ENCODE data around the gene VEZT.

The VEZT gene

DNA sequence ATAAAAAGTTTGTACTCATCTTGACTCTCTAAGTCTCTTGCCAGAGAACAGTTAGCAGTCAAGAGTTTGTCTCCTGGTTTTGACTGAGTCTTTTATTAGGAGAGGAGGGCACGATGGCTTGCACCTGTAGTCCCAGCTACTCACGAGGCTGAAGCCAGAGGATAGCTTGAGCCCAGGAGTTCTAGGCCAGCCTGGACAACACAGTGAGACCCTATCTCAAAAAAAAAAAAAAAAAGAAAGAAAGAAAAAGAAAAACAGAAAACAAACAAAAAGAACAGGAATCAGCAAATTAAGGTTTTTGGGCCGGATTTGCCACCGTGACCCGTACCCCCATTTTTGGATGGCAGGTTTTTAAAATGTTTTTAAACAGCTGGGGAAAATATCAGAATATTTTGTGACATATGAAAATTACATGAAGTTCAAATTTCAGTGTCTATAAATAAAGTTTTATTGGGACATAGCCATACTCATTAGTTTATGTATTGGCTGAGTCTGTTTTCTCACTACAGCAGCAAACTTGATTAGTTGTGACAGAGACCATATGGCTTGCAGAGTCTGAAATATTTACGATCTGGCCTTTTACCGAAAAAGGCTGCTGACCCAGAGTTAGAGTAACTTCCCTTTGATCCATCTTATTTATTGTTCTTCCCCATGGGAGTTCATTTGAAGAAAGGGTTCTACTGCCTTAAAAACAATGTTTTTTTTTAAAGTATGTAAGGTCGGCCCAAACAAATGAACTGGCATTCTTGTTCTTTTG lies 31.2 kb downstream of the VEZT start:
- WGBS (ENCODE audit: insufficient coverage) = 90% methylated on average over 2 of the region's 8 CpGs
- POLR2A ChIA-PET = no interaction called here
- H3K27me3 ChIP-seq (replicated peaks in 2 of 5; ENCODE audit: control insufficient read depth in 4 of 5, insufficient read depth in 5 of 5, low read length in 4 of 5) = no peaks in the 10 kb centered on the region
- peaks cover 0 to under 1% (median 0%) of the 10 kb centered on the region in 5 experiments for H3K9me3 ChIP-seq (ENCODE audit: control extremely low read depth in 1 of 5, control insufficient read depth in 4 of 5, insufficient read depth in 2 of 5, low read depth in 1 of 5, low read length in 4 of 5)
- no peak overlapping the region for H3K27ac ChIP-seq (ENCODE audit: insufficient read depth in 1 of 2, low read depth in 1 of 2, low read length in 2 of 2, poor library complexity in 1 of 2, severe bottlenecking in 2 of 2)
- CTCF ChIA-PET = no interaction called here
- H3K4me3 ChIP-seq (ENCODE audit: control insufficient read depth in 1 of 7, extremely low read depth in 1 of 7, insufficient read depth in 4 of 7, low read depth in 2 of 7, low read length in 6 of 7) = no peak overlapping the region
- peaks cover 0 to 30% (median 21%) of the 10 kb centered on the region in 4 experiments for H3K4me1 ChIP-seq (ENCODE audit: control extremely low read depth in 1 of 4, control insufficient read depth in 4 of 4, insufficient read depth in 4 of 4, low read length in 3 of 4)
- DNase-seq = no peak
- peaks cover 6 to 19% (median 12%) of the 10 kb centered on the region in 4 experiments for H3K36me3 ChIP-seq (ENCODE audit: control insufficient read depth in 4 of 4, insufficient read depth in 4 of 4, low read length in 3 of 4)

- Histone ChIP-seq H3K27me3 (replicated peaks in 2 of 5; ENCODE audit: control insufficient read depth in 4 of 5, insufficient read depth in 5 of 5, low read length in 4 of 5) (no peaks in the 10 kb centered on the region), H3K4me3 (ENCODE audit: control insufficient read depth in 1 of 7, extremely low read depth in 1 of 7, insufficient read depth in 4 of 7, low read depth in 2 of 7, low read length in 6 of 7) (no peak overlapping the region), H3K27ac (ENCODE audit: insufficient read depth in 1 of 2, low read depth in 1 of 2, low read length in 2 of 2, poor library complexity in 1 of 2, severe bottlenecking in 2 of 2) (no peak overlapping the region), H3K9me3 (ENCODE audit: control extremely low read depth in 1 of 5, control insufficient read depth in 4 of 5, insufficient read depth in 2 of 5, low read depth in 1 of 5, low read length in 4 of 5) (no peaks in the 10 kb centered on the region), H3K36me3 (ENCODE audit: control insufficient read depth in 4 of 4, insufficient read depth in 4 of 4, low read length in 3 of 4) (peaks cover 13 to 54% (median 38%) of the 10 kb centered on the region in 4 experiments), H3K4me1 (ENCODE audit: control extremely low read depth in 1 of 4, control insufficient read depth in 4 of 4, insufficient read depth in 4 of 4, low read length in 3 of 4) (peaks cover 0 to 3% (median under 1%) of the 10 kb centered on the region in 4 experiments)
- ChIA-PET CTCF (interaction anchor here (0.6 to 1.7 kb wide), 4 partner anchors 10 to 541 kb away, joined by 3 to 4 read pairs (median 3); partner anchors contain the start of genes FGD6 and VEZT), POLR2A (no interaction called here)
- no peak for DNase-seq
Measured at GRCh38 chr12:95253386-95253785, 35.8 kb downstream of the VEZT start.

DNA sequence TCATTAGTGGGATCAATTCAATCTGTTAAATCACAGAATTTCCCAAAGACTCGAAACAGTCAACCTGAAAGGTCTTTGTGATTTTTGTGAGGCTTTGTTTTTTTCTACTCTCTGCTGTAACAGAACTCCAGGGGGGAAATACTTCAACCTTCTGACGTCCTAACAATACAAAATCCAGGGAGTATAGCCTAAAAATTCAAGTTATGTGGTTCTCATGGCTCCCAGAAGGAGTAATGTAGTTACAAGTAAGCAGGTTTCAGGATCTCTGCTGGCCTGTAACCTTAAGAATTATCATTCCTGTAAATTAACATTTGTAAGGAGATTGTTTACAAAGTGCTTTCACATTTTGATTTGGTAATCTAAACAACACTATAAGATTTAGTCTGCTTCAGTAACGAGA lies 39.9 kb downstream of the VEZT start:
- Histone ChIP-seq H3K36me3 (ENCODE audit: control insufficient read depth in 4 of 4, insufficient read depth in 4 of 4, low read length in 3 of 4) (peaks cover 11 to 56% (median 40%) of the 10 kb centered on the region in 4 experiments), H3K4me3 (ENCODE audit: control insufficient read depth in 1 of 7, extremely low read depth in 1 of 7, insufficient read depth in 4 of 7, low read depth in 2 of 7, low read length in 6 of 7) (no peak overlapping the region), H3K9me3 (ENCODE audit: control extremely low read depth in 1 of 5, control insufficient read depth in 4 of 5, insufficient read depth in 2 of 5, low read depth in 1 of 5, low read length in 4 of 5) (no peaks in the 10 kb centered on the region), H3K27me3 (replicated peaks in 2 of 5; ENCODE audit: control insufficient read depth in 4 of 5, insufficient read depth in 5 of 5, low read length in 4 of 5) (no peaks in the 10 kb centered on the region), H3K4me1 (ENCODE audit: control extremely low read depth in 1 of 4, control insufficient read depth in 4 of 4, insufficient read depth in 4 of 4, low read length in 3 of 4) (no peaks in the 10 kb centered on the region), H3K27ac (ENCODE audit: insufficient read depth in 1 of 2, low read depth in 1 of 2, low read length in 2 of 2, poor library complexity in 1 of 2, severe bottlenecking in 2 of 2) (no peak overlapping the region)
- ChIA-PET POLR2A (no interaction called here), CTCF (interaction anchor here (1.1 to 1.2 kb wide), 2 partner anchors 11 to 17 kb away, joined by 3 to 4 read pairs; no protein-coding TSS in a partner anchor)
- whole genome bisulfite sequencing (ENCODE audit: insufficient coverage) = 100% methylated on average over 1 of the region's 3 CpGs
- DNase-seq = no peak

- H3K4me1 ChIP-seq (ENCODE audit: control extremely low read depth in 1 of 4, control insufficient read depth in 4 of 4, insufficient read depth in 4 of 4, low read length in 3 of 4) = no peaks in the 10 kb centered on the region
- ChIA-PET CTCF (interaction anchor here (1.1 to 1.2 kb wide), 2 partner anchors 12 to 18 kb away, joined by 3 to 4 read pairs; no protein-coding TSS in a partner anchor), POLR2A (no interaction called here)
- H3K36me3 ChIP-seq (ENCODE audit: control insufficient read depth in 4 of 4, insufficient read depth in 4 of 4, low read length in 3 of 4) = peaks cover 10 to 59% (median 40%) of the 10 kb centered on the region in 4 experiments
- no peak overlapping the region for H3K4me3 ChIP-seq (ENCODE audit: control insufficient read depth in 1 of 7, extremely low read depth in 1 of 7, insufficient read depth in 4 of 7, low read depth in 2 of 7, low read length in 6 of 7)
- no peaks in the 10 kb centered on the region for H3K9me3 ChIP-seq (ENCODE audit: control extremely low read depth in 1 of 5, control insufficient read depth in 4 of 5, insufficient read depth in 2 of 5, low read depth in 1 of 5, low read length in 4 of 5)
- no peak overlapping the region for H3K27ac ChIP-seq (ENCODE audit: insufficient read depth in 1 of 2, low read depth in 1 of 2, low read length in 2 of 2, poor library complexity in 1 of 2, severe bottlenecking in 2 of 2)
- DNase-seq = no peak
- no peaks in the 10 kb centered on the region for H3K27me3 ChIP-seq (replicated peaks in 2 of 5; ENCODE audit: control insufficient read depth in 4 of 5, insufficient read depth in 5 of 5, low read length in 4 of 5)
- WGBS (ENCODE audit: insufficient coverage) = 100% methylated on average over 1 of the region's 2 CpGs
Measured at GRCh38 chr12:95258151-95258550, 40.5 kb downstream of the VEZT start.

DNA sequence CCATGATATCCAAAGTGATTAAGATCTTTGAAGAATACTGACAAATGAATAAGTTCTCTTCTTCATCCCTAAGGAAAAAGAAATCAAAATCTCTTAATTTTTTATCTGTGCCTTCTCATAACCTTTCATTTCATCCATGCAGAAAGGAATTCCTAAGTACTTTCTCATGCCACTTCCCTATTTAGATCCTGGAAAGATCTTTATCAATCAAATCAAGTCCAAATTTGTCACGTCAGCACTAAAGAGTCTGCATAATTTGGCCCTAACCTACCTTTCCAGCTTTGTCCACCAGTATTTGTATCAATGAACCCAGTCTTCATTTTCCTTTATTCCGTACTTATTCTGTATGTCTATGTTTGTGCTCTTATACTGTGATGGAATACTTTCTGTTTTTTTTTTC lies 41.2 kb downstream of the VEZT start:
- Histone ChIP-seq H3K4me1 (ENCODE audit: control extremely low read depth in 1 of 4, control insufficient read depth in 4 of 4, insufficient read depth in 4 of 4, low read length in 3 of 4) (no peaks in the 10 kb centered on the region), H3K36me3 (ENCODE audit: control insufficient read depth in 4 of 4, insufficient read depth in 4 of 4, low read length in 3 of 4) (peaks cover 7 to 59% (median 38%) of the 10 kb centered on the region in 4 experiments), H3K4me3 (ENCODE audit: control insufficient read depth in 1 of 7, extremely low read depth in 1 of 7, insufficient read depth in 4 of 7, low read depth in 2 of 7, low read length in 6 of 7) (no peak overlapping the region), H3K9me3 (ENCODE audit: control extremely low read depth in 1 of 5, control insufficient read depth in 4 of 5, insufficient read depth in 2 of 5, low read depth in 1 of 5, low read length in 4 of 5) (no peaks in the 10 kb centered on the region), H3K27me3 (replicated peaks in 2 of 5; ENCODE audit: control insufficient read depth in 4 of 5, insufficient read depth in 5 of 5, low read length in 4 of 5) (no peaks in the 10 kb centered on the region), H3K27ac (ENCODE audit: insufficient read depth in 1 of 2, low read depth in 1 of 2, low read length in 2 of 2, poor library complexity in 1 of 2, severe bottlenecking in 2 of 2) (no peak overlapping the region)
- POLR2A ChIA-PET = interaction anchor here (1.0 kb wide), 1 partner anchor 18 kb away, joined by 3 read pairs; no protein-coding TSS in a partner anchor
- WGBS (ENCODE audit: insufficient coverage) = 80% methylated on average over 1 of the region's 2 CpGs
- CTCF ChIA-PET = interaction anchor here (1.2 to 1.3 kb wide), 2 partner anchors 12 to 142 kb away, joined by 3 to 4 read pairs; no protein-coding TSS in a partner anchor
- no peak for DNase-seq

DNA sequence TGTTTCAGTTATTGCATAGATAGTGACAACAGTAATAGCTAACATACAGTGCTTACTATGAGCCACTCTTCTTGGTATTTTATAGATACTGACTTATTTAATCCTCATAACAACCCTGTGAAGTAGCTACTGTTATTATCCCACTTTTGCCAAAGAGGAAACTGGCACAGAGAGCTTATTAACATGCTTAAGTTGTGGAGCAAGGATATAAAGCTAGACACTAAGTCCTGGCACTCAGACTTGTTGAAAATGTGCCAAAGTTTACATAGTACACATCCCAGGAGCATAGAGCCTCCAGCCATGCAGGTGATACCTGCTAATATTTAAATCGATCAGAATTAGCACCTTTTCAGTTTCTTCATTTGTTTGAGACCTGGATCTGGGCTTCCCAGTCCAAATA lies 41.8 kb downstream of the VEZT start:
- ChIA-PET CTCF (interaction anchor here (1.3 kb wide), 1 partner anchor 142 kb away, joined by 4 read pairs; no protein-coding TSS in a partner anchor), POLR2A (interaction anchor here (1.0 kb wide), 1 partner anchor 17 kb away, joined by 3 read pairs; no protein-coding TSS in a partner anchor)
- Histone ChIP-seq H3K4me3 (ENCODE audit: control insufficient read depth in 1 of 7, extremely low read depth in 1 of 7, insufficient read depth in 4 of 7, low read depth in 2 of 7, low read length in 6 of 7) (no peak overlapping the region), H3K27me3 (replicated peaks in 2 of 5; ENCODE audit: control insufficient read depth in 4 of 5, insufficient read depth in 5 of 5, low read length in 4 of 5) (no peaks in the 10 kb centered on the region), H3K9me3 (ENCODE audit: control extremely low read depth in 1 of 5, control insufficient read depth in 4 of 5, insufficient read depth in 2 of 5, low read depth in 1 of 5, low read length in 4 of 5) (no peaks in the 10 kb centered on the region), H3K4me1 (ENCODE audit: control extremely low read depth in 1 of 4, control insufficient read depth in 4 of 4, insufficient read depth in 4 of 4, low read length in 3 of 4) (no peaks in the 10 kb centered on the region), H3K27ac (ENCODE audit: insufficient read depth in 1 of 2, low read depth in 1 of 2, low read length in 2 of 2, poor library complexity in 1 of 2, severe bottlenecking in 2 of 2) (no peak overlapping the region), H3K36me3 (ENCODE audit: control insufficient read depth in 4 of 4, insufficient read depth in 4 of 4, low read length in 3 of 4) (peaks cover 12 to 55% (median 34%) of the 10 kb centered on the region in 4 experiments)
- 100% methylated on average over 1 of the region's 1 CpG for WGBS (ENCODE audit: insufficient coverage)
- DNase-seq = no peak

DNA sequence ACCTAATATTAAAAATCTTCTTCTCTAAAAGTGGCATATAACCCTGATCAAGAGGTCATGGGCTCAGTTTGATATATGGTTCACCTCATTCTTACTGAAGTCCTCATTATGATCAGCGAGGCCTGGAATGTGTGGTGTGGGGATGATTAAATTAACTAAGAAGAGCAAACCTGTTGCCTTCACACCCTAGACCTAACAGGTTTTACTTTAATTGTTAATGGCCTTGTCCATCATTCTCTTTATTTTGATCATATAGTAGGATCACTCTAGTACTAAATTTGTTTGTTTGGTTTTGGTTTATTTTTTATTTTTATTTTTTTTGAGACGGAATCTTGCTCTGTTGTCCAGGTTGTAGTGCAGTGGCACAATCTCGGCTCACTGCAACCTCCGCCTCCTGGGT lies 43.5 kb downstream of the VEZT start:
- POLR2A ChIA-PET = no interaction called here
- no CpG with 5 or more reads among the region's 4 CpGs for WGBS (ENCODE audit: insufficient coverage)
- H3K27ac ChIP-seq (ENCODE audit: insufficient read depth in 1 of 2, low read depth in 1 of 2, low read length in 2 of 2, poor library complexity in 1 of 2, severe bottlenecking in 2 of 2) = no peak overlapping the region
- no peaks in the 10 kb centered on the region for H3K4me1 ChIP-seq (ENCODE audit: control extremely low read depth in 1 of 4, control insufficient read depth in 4 of 4, insufficient read depth in 4 of 4, low read length in 3 of 4)
- H3K4me3 ChIP-seq (ENCODE audit: control insufficient read depth in 1 of 7, extremely low read depth in 1 of 7, insufficient read depth in 4 of 7, low read depth in 2 of 7, low read length in 6 of 7) = no peak overlapping the region
- H3K36me3 ChIP-seq (ENCODE audit: control insufficient read depth in 4 of 4, insufficient read depth in 4 of 4, low read length in 3 of 4) = peaks cover 10 to 49% (median 30%) of the 10 kb centered on the region in 4 experiments
- CTCF ChIA-PET = interaction anchor here (1.3 to 1.9 kb wide), 2 partner anchors 22 to 144 kb away, joined by 3 to 5 read pairs; no protein-coding TSS in a partner anchor
- H3K27me3 ChIP-seq (replicated peaks in 2 of 5; ENCODE audit: control insufficient read depth in 4 of 5, insufficient read depth in 5 of 5, low read length in 4 of 5) = no peaks in the 10 kb centered on the region
- H3K9me3 ChIP-seq (ENCODE audit: control extremely low read depth in 1 of 5, control insufficient read depth in 4 of 5, insufficient read depth in 2 of 5, low read depth in 1 of 5, low read length in 4 of 5) = no peaks in the 10 kb centered on the region
- no peak for DNase-seq
